Raji (cell line): ENCODE data around the gene CAND1.

Source experiments
- POLR2A ChIP-seq: IDR thresholded peaks from 2 replicates; pipeline ENCODE4 v1.6.1; 2011; ENCODE audit warnings: low read depth, low read length, control low read depth; ENCODE audit not compliant: insufficient read depth

The CAND1 gene

DNA sequence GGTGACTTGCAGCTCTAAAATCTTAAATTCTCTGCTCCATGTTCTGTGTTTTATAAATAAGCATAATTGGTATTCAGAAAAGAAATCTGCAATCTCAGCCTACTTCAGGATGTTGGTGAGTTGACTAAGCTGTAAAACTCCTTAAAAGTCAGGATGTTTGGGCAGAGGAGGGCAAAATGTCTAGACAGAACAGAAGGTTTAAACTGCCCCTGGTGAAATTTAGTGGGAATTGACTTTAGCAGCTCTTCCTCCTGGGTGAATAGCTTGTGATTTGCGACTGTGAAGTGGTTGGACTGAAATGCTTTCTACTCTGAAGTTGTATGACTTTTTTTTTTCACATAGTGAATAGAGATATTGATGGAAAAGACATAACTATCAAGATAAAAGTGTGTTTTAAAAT, 85.8 kb downstream of the CAND1 start:
- no peak for TF ChIP-seq POLR2A

DNA sequence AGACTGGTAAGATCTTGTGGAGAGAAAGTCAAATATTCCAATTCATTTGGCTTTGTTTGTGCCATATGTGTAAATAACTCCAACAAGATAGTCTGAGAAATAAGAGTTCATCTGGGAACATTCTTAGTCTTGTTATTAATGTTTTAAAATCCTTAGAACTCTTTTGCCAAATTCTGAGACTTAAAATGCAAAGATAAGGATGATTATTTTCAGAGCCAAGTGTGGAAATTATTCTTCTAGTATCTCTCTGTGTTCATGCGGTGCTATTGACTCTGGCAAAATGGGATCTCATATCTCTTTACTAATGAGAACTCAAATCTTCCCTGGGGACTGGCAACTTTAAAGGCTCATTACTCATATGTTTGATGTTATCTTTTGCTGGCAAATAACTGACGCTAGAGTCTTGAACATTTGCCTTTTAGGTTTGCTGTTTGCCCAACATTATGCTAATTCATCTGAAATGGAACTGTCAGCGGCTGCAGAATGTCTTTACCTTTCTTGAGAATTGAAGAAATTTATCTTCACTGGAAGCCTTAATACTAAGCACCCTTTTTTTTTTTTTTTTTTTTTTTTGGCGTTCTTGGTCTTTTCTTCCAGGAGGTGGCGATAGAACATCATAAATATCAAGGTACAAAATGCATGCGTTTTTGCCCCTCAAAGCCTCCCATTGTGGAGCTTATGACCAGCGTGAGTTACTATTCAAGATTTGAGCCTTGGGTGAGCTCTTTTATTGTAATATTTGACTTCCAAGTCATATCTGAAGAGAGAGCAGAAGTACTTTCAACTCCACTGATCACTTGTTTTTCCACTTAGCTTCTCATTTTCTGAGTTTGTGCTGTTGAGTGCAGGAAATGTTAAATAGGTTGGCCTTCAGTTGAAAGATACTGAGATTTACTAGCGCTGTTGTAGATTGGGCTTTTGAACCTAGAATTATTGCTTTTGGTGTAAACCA, 86.5 kb downstream of the CAND1 start:
- TF ChIP-seq POLR2A = no peak

DNA sequence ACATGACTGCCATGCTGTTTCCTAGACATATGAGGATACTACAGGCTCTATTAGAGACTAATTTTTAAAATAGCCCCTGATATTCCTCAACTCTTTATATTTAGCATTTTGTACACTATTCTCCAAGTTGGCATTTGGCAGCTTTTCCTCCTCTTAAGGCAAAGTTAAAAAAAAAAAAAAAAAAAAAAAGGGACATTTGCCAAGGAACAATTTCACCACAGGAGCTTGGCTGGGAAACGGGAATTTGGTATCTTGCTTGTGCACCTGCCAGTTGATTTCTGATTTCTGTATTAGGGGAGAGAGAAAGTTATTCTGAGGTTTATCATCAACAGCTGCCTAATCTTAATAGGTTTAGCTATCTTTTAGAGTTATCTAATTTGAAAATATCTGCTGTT, 87.2 kb downstream of the CAND1 start:
- no peak for TF ChIP-seq POLR2A

DNA sequence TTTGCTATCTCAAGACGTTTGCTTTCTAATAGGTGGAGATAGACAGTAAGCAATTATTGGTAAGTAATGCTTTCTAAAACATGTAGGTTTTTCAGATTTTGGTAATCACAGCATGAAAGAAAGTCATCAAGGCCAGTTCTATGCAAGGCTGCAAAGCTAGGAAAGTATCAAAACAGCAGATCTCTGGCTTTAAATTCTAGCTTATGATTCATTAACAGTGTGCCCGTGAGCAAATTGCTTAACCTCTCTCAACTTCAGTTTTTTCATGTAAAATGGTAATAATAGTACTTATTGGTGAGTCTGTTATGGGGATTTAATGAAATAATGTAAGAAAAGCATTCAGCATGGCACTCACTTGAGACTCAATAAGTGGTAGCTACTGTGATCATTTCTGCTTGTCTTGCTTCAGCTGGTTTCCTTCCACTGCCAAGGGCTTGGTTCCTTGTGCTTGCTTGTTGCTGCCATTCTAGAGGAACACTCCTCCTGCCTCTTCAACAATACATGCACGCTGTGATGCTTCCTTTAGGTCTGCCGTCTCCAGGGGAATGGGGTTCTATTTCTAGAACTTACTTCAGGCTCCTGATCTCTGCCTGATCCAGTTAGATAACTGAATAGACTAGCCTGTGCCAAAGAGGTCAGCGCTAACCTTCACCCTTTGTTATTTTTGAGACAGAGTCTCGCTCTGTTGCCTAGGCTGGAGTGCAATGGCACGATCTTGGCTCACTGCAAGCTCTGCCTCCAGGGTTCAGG, 88.4 kb downstream of the CAND1 start:
- no peak for TF ChIP-seq POLR2A

DNA sequence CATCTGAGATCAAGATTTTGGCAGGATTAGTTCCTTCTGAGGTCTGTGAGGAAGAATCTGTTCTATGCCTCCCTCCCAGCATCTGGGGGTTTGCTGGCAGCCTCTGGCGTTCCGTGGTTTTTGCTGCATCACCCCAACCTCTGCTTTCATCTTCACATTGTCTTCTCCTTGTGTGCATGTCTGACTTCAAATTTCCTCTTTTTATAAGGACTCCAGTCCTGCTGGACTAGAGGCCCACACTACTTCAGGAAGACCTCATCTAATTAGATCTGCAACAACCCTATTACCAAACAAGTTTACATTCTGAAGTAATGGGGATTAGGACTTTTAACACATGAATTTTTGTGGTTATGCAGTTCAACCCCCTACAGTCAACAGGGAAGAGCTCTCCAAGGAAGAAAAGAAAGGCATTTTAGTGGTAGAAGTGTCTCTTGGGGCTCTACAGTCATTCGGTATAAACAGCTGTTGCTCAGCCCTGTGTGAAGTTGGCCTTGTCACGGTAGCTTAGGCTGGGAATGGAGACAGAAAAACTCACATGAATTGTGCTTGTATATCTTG, 89.7 kb downstream of the CAND1 start:
- no peak for TF ChIP-seq POLR2A

DNA sequence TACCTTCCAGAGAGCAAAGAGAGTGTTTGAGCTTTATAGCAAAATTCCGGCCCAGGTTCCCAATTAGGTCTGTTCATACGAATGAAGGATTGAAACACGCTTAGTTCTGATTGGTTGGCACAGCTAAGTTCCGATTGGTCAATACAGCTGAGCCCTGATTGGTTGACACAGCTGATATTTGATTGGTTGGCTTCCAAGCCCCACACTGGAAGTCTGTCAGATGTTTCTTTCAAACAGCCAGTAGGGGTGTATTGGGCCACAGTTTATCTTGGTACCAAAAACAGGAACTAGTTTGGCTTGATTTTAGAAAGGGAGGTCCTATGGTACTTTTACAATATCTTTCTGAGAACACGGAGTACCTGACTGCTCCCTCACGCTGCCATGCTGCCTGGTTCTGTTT, 93.4 kb downstream of the CAND1 start:
- TF ChIP-seq POLR2A = no peak

DNA sequence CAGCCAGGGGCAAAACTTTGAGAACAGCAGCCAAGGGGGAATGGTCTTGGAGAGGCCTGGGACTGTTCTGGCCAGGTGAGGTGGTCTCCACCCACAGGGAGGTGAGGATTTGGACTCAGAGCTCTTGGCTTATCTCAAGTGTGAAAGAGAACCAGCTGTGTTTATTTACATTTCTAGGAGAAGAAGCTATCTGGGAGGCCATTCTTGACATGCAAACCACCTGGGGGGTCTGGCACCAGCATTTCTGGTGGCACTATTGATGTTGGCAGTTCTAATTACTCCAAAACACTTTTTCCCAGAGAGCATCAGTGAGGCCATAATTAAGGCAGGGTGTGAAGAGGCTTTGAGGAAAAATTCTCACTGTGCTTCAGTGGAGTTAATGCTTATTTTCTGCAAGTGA, 95.1 kb downstream of the CAND1 start:
- TF ChIP-seq POLR2A = no peak

DNA sequence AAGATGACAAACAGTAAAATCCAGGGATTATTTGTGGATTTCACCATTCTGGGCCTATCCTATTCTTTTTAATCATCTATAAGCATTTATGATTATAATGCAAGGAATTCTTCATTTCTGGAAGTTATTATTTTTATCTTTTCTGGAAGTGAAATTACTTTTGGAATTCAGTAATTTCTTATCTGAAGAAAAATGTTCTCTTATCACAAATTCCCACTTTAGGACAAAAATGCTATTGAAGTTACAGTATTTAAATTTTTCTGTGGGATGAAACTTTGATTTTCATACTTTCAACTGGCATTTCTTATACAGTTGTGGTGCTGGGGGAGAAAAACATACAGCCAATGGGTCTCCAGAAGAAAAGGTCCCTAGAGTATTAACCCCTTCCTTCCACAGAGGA, 96.0 kb downstream of the CAND1 start:
- no peak for TF ChIP-seq POLR2A

DNA sequence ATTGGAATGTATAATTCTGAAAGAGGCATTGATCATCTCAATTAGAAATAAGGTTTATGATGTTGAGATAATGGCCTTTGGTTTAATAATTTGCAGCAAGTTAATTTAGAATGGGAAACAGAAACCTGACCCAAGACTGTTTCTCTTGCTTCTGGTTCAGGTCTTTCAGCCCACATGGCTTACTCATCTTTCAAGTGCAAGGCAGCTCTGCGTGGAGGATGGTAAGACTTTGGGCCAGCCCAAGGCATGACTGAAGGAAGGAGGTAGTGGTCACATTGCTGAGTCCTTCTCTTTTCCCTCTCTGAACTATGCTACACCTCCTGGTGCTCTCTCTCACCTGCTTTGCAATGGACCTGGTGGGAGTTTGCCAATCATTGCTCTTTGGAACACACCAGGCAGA, 98.7 kb downstream of the CAND1 start:
- no peak for TF ChIP-seq POLR2A
